PC-9 (cell line): Measurements from ENCODE around the gene KLHL25. TPM values are rescaled to one million over a fixed set of nuclear protein-coding genes. Genes with fewer than 3 reads are reported as not detected.
"Not testable (repeated sequence)": the region's sequence is repeated elsewhere in the genome, so short reads cannot be mapped to it uniquely, and the experiment has no call there.

Experiments
- BruUV-seq: library from RNA; stranded (reverse); fragments of 400-500 nt; replicated peaks from 2 replicates; lab custom pipeline; 2021; lab: Mats Ljungman, UMichigan
- CTCF ChIA-PET: fragments of 300-600 bp; sonication (Branson Sonifier 250); formaldehyde crosslinking; loops from one replicate; lab custom pipeline; 2022; ENCODE audit warnings: antibody characterized with exemption; lab: Charles Lee
- POLR2A ChIA-PET: fragments of 300-600 bp; sonication (Branson Sonifier 250); formaldehyde crosslinking; loops from one replicate; lab custom pipeline; 2022; ENCODE audit warnings: antibody characterized with exemption; ENCODE audit not compliant: unreplicated experiment; lab: Charles Lee
- DNase-seq, 2 experiments: peaks; one replicate each; pipeline versions ENCODE4 v3.0.0 to v3.0.0-alpha.2; 2015 to 2022; ENCODE audit warnings: mixed read lengths in 1 of 2
- H2AFZ ChIP-seq: fragments of 200-600 bp; sonication (generic); 2 replicates; pipeline ENCODE4 v1.8.1; 2017; ENCODE audit warnings: antibody characterized with exemption
- H3F3A ChIP-seq: fragments of 200-600 bp; sonication (generic); 2 replicates; pipeline ENCODE4 v1.8.1; 2017; ENCODE audit warnings: antibody characterized with exemption, mild to moderate bottlenecking, low read depth; ENCODE audit not compliant: insufficient read depth
- H3K27ac ChIP-seq: fragments of 200-600 bp; sonication (generic); 2 replicates; pipeline ENCODE4 v1.6.1; 2016; ENCODE audit warnings: mixed run types
- H3K27me3 ChIP-seq: fragments of 200-600 bp; sonication (generic); 2 replicates; pipeline ENCODE4 v1.6.1; 2016; ENCODE audit warnings: low read depth, mixed run types; ENCODE audit not compliant: insufficient read depth
- H3K36me3 ChIP-seq: fragments of 200-600 bp; sonication (generic); 2 replicates; pipeline ENCODE4 v1.6.1; 2016; ENCODE audit warnings: low read depth, mixed run types
- H3K4me1 ChIP-seq: fragments of 200-600 bp; sonication (generic); replicated peaks from 2 replicates; pipeline ENCODE4 v1.6.1; 2016; ENCODE audit warnings: mixed run types; ENCODE audit not compliant: insufficient read depth
- H3K4me2 ChIP-seq: fragments of 200-600 bp; sonication (generic); 2 replicates; pipeline ENCODE4 v1.6.1; 2017; ENCODE audit warnings: mixed run types
- H3K4me3 ChIP-seq: fragments of 200-600 bp; sonication (generic); 2 replicates; pipeline ENCODE4 v1.6.1; 2016; ENCODE audit warnings: mixed run types
- H3K79me2 ChIP-seq: fragments of 200-600 bp; sonication (generic); 2 replicates; pipeline ENCODE4 v1.6.1; 2017; ENCODE audit warnings: low read depth, mixed run types
- H3K9me2 ChIP-seq: fragments of 200-600 bp; sonication (generic); 2 replicates; pipeline ENCODE4 v1.8.1; 2017; ENCODE audit warnings: mild to moderate bottlenecking; ENCODE audit not compliant: insufficient read depth
- H3K9me3 ChIP-seq: fragments of 200-600 bp; sonication (generic); 2 replicates; pipeline ENCODE4 v1.8.1; 2016; ENCODE audit warnings: low read depth; ENCODE audit not compliant: insufficient read depth
- H4K20me1 ChIP-seq: fragments of 200-600 bp; sonication (generic); 2 replicates; pipeline ENCODE4 v1.8.1; 2017; ENCODE audit not compliant: insufficient read depth
- CTCF ChIP-seq: fragments of 200-600 bp; sonication (generic); conservative IDR thresholded peaks from 2 replicates; pipeline ENCODE4 v1.6.1; 2017; ENCODE audit warnings: mixed run types, antibody characterized with exemption, mild to moderate bottlenecking, moderate library complexity
- EZH2 ChIP-seq: fragments of 200-600 bp; sonication (generic); IDR thresholded peaks from 2 replicates; pipeline ENCODE4 v1.8.0; 2017; ENCODE audit warnings: antibody characterized with exemption, low read depth
- intact Hi-C: fragments of 100-400 bp; cut with micrococcal nuclease; formaldehyde crosslinking; loops from one replicate; pipeline ENCODE4 v1.10.0; 2022; ENCODE audit not compliant: unreplicated experiment
- total RNA-seq: library from RNA; stranded (reverse); gene quantifications from 2 replicates; pipeline ENCODE4 v1.2.3, GENCODE V29; 2021

KLHL25 gene
- total RNA-seq, 1 experiment from 2014 or later: 5.3 TPM

GRCh38 chr15:85832394-85832793 is 37.7 kb upstream of the KLHL25 start:
- H3K9me2 ChIP-seq: no peaks in the 10 kb centered on the region; the same call in 1 of the 2 replicates
- no peak overlapping the region for H3K27ac ChIP-seq
- no peaks in the 10 kb centered on the region for H3K36me3 ChIP-seq
- DNase-seq: no peak
- H3K27me3 ChIP-seq: no peaks in the 10 kb centered on the region
- H3K4me1 ChIP-seq: peaks cover 11% of the 10 kb centered on the region
- no peaks in the 10 kb centered on the region for H3K79me2 ChIP-seq
- ChIA-PET POLR2A (no interaction called here), CTCF (interaction anchor here (0.8 kb wide), 1 partner anchor 94 kb away, joined by 3 read pairs; no protein-coding TSS in a partner anchor)
- no peak overlapping the region for H3K4me2 ChIP-seq
- no peak overlapping the region for H2AFZ ChIP-seq
- H3K4me3 ChIP-seq: no peak overlapping the region
- H3F3A ChIP-seq: no peaks in the 10 kb centered on the region
- no peaks in the 10 kb centered on the region for H4K20me1 ChIP-seq
- intact Hi-C loops: loop anchor here (10.0 kb wide), 1 partner anchor 348 kb away; no protein-coding TSS in a partner anchor
- TF ChIP-seq CTCF (no peak), EZH2 (no peak)
- no peaks in the 10 kb centered on the region for H3K9me3 ChIP-seq
- no TSS peak for BruUV-seq

- ChIA-PET CTCF (interaction anchor here (0.8 kb wide), 1 partner anchor 93 kb away, joined by 3 read pairs; no protein-coding TSS in a partner anchor), POLR2A (no interaction called here)
- Histone ChIP-seq H2AFZ (no peak overlapping the region), H3K4me1 (peaks cover 2% of the 10 kb centered on the region; the same call in 1 of the 2 replicates), H3K4me2 (no peak overlapping the region), H3K9me3 (no peaks in the 10 kb centered on the region), H3F3A (no peaks in the 10 kb centered on the region), H3K4me3 (no peak overlapping the region), H3K79me2 (no peaks in the 10 kb centered on the region), H3K9me2 (no peaks in the 10 kb centered on the region; the same call in 1 of the 2 replicates), H3K36me3 (no peaks in the 10 kb centered on the region), H3K27me3 (no peaks in the 10 kb centered on the region), H3K27ac (no peak overlapping the region), H4K20me1 (no peaks in the 10 kb centered on the region)
- no TSS peak for BruUV-seq
- intact Hi-C loops: loop anchor here (2.0 to 10.0 kb wide), 4 partner anchors 31 to 347 kb away; no protein-coding TSS in a partner anchor
- TF ChIP-seq CTCF (peak; percentile 57; the same call in 1 of the 2 replicates), EZH2 (no peak)
- peak in 1 of 2 experiments; percentile 39 for DNase-seq
Measured at GRCh38 chr15:85831415-85832113, 36.8 kb upstream of the KLHL25 start.

- POLR2A ChIA-PET, CTCF ChIA-PET, H2AFZ ChIP-seq, H3K27me3 ChIP-seq, H3K36me3 ChIP-seq, DNase-seq, H3F3A ChIP-seq, H3K79me2 ChIP-seq, H3K9me2 ChIP-seq, H3K4me2 ChIP-seq, H3K27ac ChIP-seq, H3K9me3 ChIP-seq, H3K4me3 ChIP-seq, H3K4me1 ChIP-seq, H4K20me1 ChIP-seq, BruUV-seq: not testable (repeated sequence)
- intact Hi-C loops: loop anchor here (2.0 to 10.0 kb wide), 4 partner anchors 29 to 345 kb away; no protein-coding TSS in a partner anchor
Measured at GRCh38 chr15:85829754-85830153, 35.0 kb upstream of the KLHL25 start.
